SKM-1 treated with dmso at 0.1 percent for 144 hours (cell line): ENCODE data around the gene TSHZ2.
A peak's percentile ranks its signal among the peaks of the same experiment; 100 is the strongest.
"Not testable (repeated sequence)": the region's sequence is repeated elsewhere in the genome, so short reads cannot be mapped to it uniquely, and the experiment has no call there.

Source experiments
- DNase-seq: peaks from one replicate; lab custom pipeline; 2025; ENCODE audit not compliant: unreplicated experiment; lab: John Stamatoyannopoulos, UW

TSHZ2 gene

DNA sequence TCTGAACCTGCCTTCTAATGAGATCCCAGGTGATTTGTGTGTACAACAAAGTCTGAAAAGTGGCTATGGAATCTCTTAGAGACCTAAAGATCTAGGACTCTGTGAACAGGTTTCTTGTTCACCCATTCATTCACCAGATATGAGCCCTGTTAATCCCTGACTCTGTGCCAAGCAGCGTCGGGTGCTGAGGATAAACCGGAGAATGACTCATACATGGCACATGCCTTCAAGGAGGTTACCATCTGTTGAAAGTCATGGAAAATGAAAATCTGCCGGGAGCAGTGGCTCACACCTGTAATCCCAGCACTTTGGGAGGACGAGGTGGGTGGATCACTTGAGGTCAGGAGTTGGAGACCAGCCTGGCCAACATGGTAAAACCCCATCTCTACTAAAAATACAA is 549.3 kb downstream of the TSHZ2 start:
- not testable (repeated sequence) for DNase-seq

GRCh38 chr20:53522026-53522425 is 549.9 kb downstream of the TSHZ2 start:
- DNase-seq, result no peak

DNA sequence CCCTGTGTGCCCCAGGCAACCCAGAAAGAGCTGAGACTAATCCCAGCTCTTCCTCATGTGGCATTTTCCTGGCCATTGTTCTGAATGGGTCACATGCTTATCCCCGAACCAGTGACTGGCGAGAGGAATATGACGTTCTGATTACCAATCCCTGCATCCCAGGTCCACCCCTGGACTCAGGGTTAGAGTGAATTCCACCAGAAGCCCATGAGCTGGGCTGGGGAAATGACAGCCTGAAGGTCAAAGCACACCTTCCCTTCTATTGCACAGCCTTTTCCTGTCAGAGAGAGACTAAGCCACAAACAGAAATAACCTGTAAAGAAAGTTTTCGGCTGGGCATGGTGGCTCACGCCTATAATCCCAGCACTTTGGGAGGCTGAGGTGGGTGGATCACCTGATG is 550.5 kb downstream of the TSHZ2 start:
- DNase-seq, result no peak

- not testable (repeated sequence) for DNase-seq
Observed at GRCh38 chr20:53523615-53524014, 551.5 kb downstream of the TSHZ2 start.

GRCh38 chr20:53524589-53525312 is 552.6 kb downstream of the TSHZ2 start:
- no peak for DNase-seq

DNA sequence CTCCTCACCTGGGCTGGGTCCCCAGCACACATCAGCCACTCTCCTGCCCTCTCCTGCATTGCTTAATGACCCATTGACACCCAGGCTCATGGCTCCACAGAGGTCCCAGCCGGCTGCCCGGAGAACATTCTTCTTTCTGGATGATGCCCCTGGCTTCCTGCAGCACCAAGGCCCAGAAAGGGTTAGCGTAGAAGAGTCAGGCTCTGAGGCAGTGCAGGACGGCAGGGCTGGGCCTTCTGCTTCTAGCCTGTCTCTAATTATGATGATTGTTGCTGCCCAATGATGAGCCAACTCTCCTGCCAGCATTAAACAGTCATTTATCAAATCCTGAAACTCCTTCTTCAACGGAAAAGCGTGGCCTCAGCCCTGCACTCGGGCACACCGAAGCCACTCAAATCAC is 555.0 kb downstream of the TSHZ2 start:
- no peak for DNase-seq

- DNase-seq, result no peak
Observed at GRCh38 chr20:53529658-53530057, 557.5 kb downstream of the TSHZ2 start.

DNA sequence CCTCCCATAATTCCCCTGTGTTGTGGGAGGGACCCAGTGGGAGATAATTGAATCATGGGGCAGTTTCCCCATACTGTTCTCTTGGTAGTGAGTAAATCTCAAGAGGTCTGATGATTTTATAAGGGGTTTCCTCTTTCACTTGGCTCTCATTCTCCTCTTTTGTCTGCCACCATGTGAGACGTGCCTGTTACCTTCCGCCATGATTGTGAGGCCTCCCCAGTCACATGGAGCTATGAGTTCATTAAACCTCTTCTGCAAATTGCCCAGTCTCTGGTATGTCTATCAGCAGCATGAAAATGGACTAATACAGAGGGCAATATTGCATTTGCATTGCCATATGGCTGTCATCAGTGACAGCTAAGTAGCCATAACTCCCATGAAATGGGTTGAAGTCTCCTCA is 558.3 kb downstream of the TSHZ2 start:
- DNase-seq, result no peak

- DNase-seq, result peak; percentile 65
Observed at GRCh38 chr20:53532654-53533312, 560.6 kb downstream of the TSHZ2 start.

- no peak for DNase-seq
Observed at GRCh38 chr20:53533500-53533899, 561.3 kb downstream of the TSHZ2 start.

GRCh38 chr20:53534037-53534436 is 561.9 kb downstream of the TSHZ2 start:
- DNase-seq, result no peak

- DNase-seq, result no peak
Observed at GRCh38 chr20:53535878-53536277, 563.7 kb downstream of the TSHZ2 start.

- DNase-seq, result not testable (repeated sequence)
Observed at GRCh38 chr20:53536382-53536781, 564.2 kb downstream of the TSHZ2 start.

DNA sequence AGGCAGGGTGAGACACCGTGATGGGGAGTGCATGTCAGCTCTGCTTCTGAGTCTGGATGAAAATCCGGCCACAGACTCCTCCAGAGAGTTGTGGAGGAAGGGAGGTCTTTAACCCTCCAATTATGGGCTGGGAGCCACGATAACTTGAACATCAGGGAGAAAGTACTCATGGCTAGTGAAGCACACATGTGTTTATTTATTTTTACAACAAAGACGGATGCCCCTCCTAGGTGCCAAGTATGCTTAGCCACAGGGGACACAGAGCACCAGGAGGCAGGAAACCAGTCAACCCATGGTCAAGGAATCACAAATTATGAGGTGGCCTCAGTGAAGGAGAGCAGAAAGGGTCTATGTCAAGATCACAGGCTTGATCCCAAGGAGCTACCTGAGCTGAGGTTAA is 567.4 kb downstream of the TSHZ2 start:
- DNase-seq, result no peak
